GM12801 (cell line): ENCODE data around the gene H3-3A.

Experiments
- CTCF ChIP-seq: IDR thresholded peaks from one replicate; pipeline ENCODE4 v1.5.1; 2011; ENCODE audit warnings: control low read depth; ENCODE audit not compliant: insufficient read length; ENCODE audit errors: extremely low read depth

H3-3A gene

GRCh38 chr1:226063224-226063976 is 884 bp downstream of the H3-3A start:
- no peak for TF ChIP-seq CTCF

GRCh38 chr1:226063977-226064815 is 1.7 kb downstream of the H3-3A start:
- TF ChIP-seq CTCF, result no peak

GRCh38 chr1:226064816-226065248 is 2.3 kb downstream of the H3-3A start:
- TF ChIP-seq CTCF, result no peak

- TF ChIP-seq CTCF, result no peak
Observed at GRCh38 chr1:226066415-226067078, 4.0 kb downstream of the H3-3A start.

GRCh38 chr1:226069811-226070489 is 7.4 kb downstream of the H3-3A start:
- no peak for TF ChIP-seq CTCF

GRCh38 chr1:226072347-226072746 is 9.8 kb downstream of the H3-3A start:
- TF ChIP-seq CTCF, result no peak
